ENCODE measurements around the gene PLPPR1. TPM values are rescaled to one million over a fixed set of nuclear protein-coding genes. Genes with fewer than 3 reads are reported as not detected.

Gene PLPPR1
- total RNA-seq, 1 donor from 2014 or later, result 3.2 TPM

DNA sequence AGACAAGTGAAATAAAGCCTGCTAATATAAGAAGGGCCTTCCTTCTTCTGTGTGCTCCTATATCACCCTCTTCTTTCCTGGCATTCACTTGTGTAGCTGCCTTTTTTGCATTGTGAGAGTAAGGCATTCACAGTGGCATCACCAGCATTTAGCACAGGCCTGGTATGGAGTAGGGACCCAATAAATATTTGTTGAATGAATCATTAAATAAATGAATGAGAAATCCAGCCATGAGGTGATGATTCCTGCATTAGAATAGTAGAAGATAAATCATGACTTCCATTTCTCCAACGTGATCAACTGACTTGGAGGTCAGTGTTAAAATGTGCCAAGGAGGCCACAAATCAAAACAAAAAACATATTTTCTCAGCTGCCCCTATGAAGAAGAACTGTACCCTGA lies 3.9 kb downstream of the PLPPR1 start:
- no peak overlapping the region for H2AFZ ChIP-seq (replicated peaks)
- H3K4me1 ChIP-seq, result peaks cover 16% of the 10 kb centered on the region
- no peak overlapping the region for H3K4me2 ChIP-seq
- peaks cover 21% of the 10 kb centered on the region for H3K27me3 Mint-ChIP-seq (ENCODE audit: insufficient read depth, low read depth)
- H3K36me3 Mint-ChIP-seq, result no peaks in the 10 kb centered on the region
- TF ChIP-seq EZH2phosphoT487 (IDR thresholded peaks at IDR 0.05) (no peak), CTCF (IDR thresholded peaks at IDR 0.05) (no peak), EZH2 (IDR thresholded peaks at IDR 0.05) (no peak)
- peaks cover 32% of the 10 kb centered on the region for H3K4me1 Mint-ChIP-seq
- no peak overlapping the region for H3K4me3 Mint-ChIP-seq
- no peak overlapping the region for H3K27ac ChIP-seq
- no peak for DNase-seq (ENCODE audit: low spot score)
- no peak overlapping the region for H3K4me3 ChIP-seq
- no peaks in the 10 kb centered on the region for H4K20me1 ChIP-seq (ENCODE audit: low read depth)
- H3K79me2 ChIP-seq (ENCODE audit: low read depth), result no peaks in the 10 kb centered on the region
- peaks cover 20% of the 10 kb centered on the region for H3F3A ChIP-seq (ENCODE audit: low read depth)
- H3K9me3 Mint-ChIP-seq, result no peaks in the 10 kb centered on the region
- H3K36me3 ChIP-seq, result no peaks in the 10 kb centered on the region
- peaks cover 63% of the 10 kb centered on the region for H3K27me3 ChIP-seq
- H3K9ac ChIP-seq, result no peak overlapping the region
- H3K9me3 ChIP-seq (ENCODE audit: low read depth), result no peaks in the 10 kb centered on the region
- H3K27ac Mint-ChIP-seq, result no peak overlapping the region

- DNase-seq (ENCODE audit: low spot score), result no peak
- Histone ChIP-seq H3K9me3 (ENCODE audit: low read depth) (no peaks in the 10 kb centered on the region), H3K4me1 (peaks cover 12% of the 10 kb centered on the region), H3K4me2 (no peak overlapping the region), H4K20me1 (ENCODE audit: low read depth) (no peaks in the 10 kb centered on the region), H3F3A (ENCODE audit: low read depth) (peaks cover 8% of the 10 kb centered on the region), H3K27me3 (peaks cover 48% of the 10 kb centered on the region), H3K79me2 (ENCODE audit: low read depth) (no peaks in the 10 kb centered on the region), H3K27ac (no peak overlapping the region), H3K9ac (no peak overlapping the region), H3K36me3 (no peaks in the 10 kb centered on the region), H3K4me3 (no peak overlapping the region), H2AFZ (replicated peaks) (no peak overlapping the region)
- Mint-ChIP-seq H3K9me3 (no peaks in the 10 kb centered on the region), H3K27ac (peak overlapping the region; percentile 16), H3K4me1 (peaks cover 32% of the 10 kb centered on the region), H3K27me3 (ENCODE audit: insufficient read depth, low read depth) (peaks cover 21% of the 10 kb centered on the region), H3K4me3 (no peak overlapping the region), H3K36me3 (no peaks in the 10 kb centered on the region)
- TF ChIP-seq EZH2 (IDR thresholded peaks at IDR 0.05) (no peak), CTCF (IDR thresholded peaks at IDR 0.05) (no peak), EZH2phosphoT487 (IDR thresholded peaks at IDR 0.05) (no peak)
These were observed 5.7 kb downstream of the PLPPR1 start for GRCh38 chr9:101034222-101034621.

DNA sequence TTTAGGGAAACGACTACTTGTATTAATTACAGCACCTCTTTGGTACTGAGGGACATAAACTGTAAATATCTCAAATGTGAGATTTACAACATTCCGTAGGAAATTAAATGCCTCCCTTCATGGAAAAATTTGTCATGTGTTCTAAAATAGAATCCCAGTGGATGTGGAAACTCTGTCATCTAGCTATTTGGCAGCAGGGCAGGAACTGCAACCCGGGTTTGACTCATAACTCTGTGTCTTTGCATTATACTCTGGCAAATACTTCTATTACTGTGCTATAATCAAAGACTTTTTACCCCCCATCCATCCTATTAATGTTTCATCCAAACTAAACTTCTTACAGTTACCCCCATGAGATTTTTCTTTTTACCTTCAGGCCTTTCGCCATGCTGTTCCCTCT lies 6.6 kb downstream of the PLPPR1 start:
- Histone ChIP-seq H3K4me3 (no peak overlapping the region), H3K4me2 (no peak overlapping the region), H3K9me3 (ENCODE audit: low read depth) (no peaks in the 10 kb centered on the region), H3K27ac (no peak overlapping the region), H3F3A (ENCODE audit: low read depth) (no peaks in the 10 kb centered on the region), H3K9ac (no peak overlapping the region), H3K27me3 (peaks cover 39% of the 10 kb centered on the region), H4K20me1 (ENCODE audit: low read depth) (no peaks in the 10 kb centered on the region), H3K79me2 (ENCODE audit: low read depth) (no peaks in the 10 kb centered on the region), H3K36me3 (no peaks in the 10 kb centered on the region), H3K4me1 (peaks cover 4% of the 10 kb centered on the region), H2AFZ (replicated peaks) (no peak overlapping the region)
- Mint-ChIP-seq H3K4me3 (no peak overlapping the region), H3K27me3 (ENCODE audit: insufficient read depth, low read depth) (peaks cover 14% of the 10 kb centered on the region), H3K36me3 (no peaks in the 10 kb centered on the region), H3K4me1 (peaks cover 26% of the 10 kb centered on the region), H3K9me3 (peaks cover 2% of the 10 kb centered on the region), H3K27ac (no peak overlapping the region)
- no peak for DNase-seq (ENCODE audit: low spot score)
- TF ChIP-seq EZH2phosphoT487 (IDR thresholded peaks at IDR 0.05) (no peak), EZH2 (IDR thresholded peaks at IDR 0.05) (no peak), CTCF (IDR thresholded peaks at IDR 0.05) (no peak)

Measured in neural progenitor cell (in vitro differentiated cells).